ENCODE data around the gene BMP6. TPM values are rescaled to one million over a fixed set of nuclear protein-coding genes. Genes with fewer than 3 reads are reported as not detected.

BMP6 gene
- polyA plus RNA-seq, 1 experiment: 0.06 TPM

GRCh38 chr6:7825986-7826385 lies 100.1 kb downstream of the BMP6 start:
- DNase-seq (ENCODE audit: low read depth): no peak
- no peak for TF ChIP-seq CTCF (IDR thresholded peaks at IDR 0.05; ENCODE audit: insufficient read depth, low read depth, low read length)
- H3K4me3 ChIP-seq (ENCODE audit: low read depth, low read length): no peak overlapping the region
- no peaks in the 10 kb centered on the region for H3K36me3 ChIP-seq (ENCODE audit: control insufficient read depth, insufficient read depth, low read length)
- CTCF ChIA-PET: no interaction called here
- no peaks in the 10 kb centered on the region for H3K27me3 ChIP-seq (ENCODE audit: control insufficient read depth, insufficient read depth, low read length)
- POLR2A ChIA-PET: no interaction called here

- no peak for DNase-seq (ENCODE audit: low read depth)
- Histone ChIP-seq H3K27me3 (ENCODE audit: control insufficient read depth, insufficient read depth, low read length) (no peaks in the 10 kb centered on the region), H3K36me3 (ENCODE audit: control insufficient read depth, insufficient read depth, low read length) (no peaks in the 10 kb centered on the region), H3K4me3 (ENCODE audit: low read depth, low read length) (no peak overlapping the region)
- TF ChIP-seq CTCF (IDR thresholded peaks at IDR 0.05; ENCODE audit: insufficient read depth, low read depth, low read length): no peak
- POLR2A ChIA-PET: no interaction called here
- CTCF ChIA-PET: interaction anchor here (1.0 kb wide), 1 partner anchor 16 kb away, joined by 5 read pairs; no protein-coding TSS in a partner anchor
Measured at GRCh38 chr6:7827142-7827541, 101.2 kb downstream of the BMP6 start.

DNA sequence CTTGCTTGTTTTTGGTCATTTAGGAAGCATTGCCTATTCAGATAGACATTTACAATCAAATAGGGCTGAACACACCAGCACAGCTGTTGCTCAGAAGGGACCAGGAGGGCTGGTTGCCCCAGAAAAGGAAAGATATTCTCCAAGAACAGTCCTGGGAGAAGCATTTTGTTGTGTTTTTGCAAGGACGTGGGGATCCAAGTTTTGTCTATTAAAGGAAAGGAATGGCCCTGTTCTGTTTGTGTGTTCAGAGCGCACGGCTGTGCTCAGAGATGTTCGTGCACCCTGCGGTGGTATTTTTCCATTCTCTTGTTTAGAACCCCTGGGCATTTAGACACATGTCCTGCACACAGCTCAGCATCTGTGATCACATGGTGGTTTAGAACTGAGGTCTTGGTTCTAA lies 102.2 kb downstream of the BMP6 start:
- Histone ChIP-seq H3K36me3 (ENCODE audit: control insufficient read depth, insufficient read depth, low read length) (no peaks in the 10 kb centered on the region), H3K27me3 (ENCODE audit: control insufficient read depth, insufficient read depth, low read length) (no peaks in the 10 kb centered on the region), H3K4me3 (ENCODE audit: low read depth, low read length) (no peak overlapping the region)
- no peak for DNase-seq (ENCODE audit: low read depth)
- ChIA-PET CTCF (no interaction called here), POLR2A (no interaction called here)
- no peak for TF ChIP-seq CTCF (IDR thresholded peaks at IDR 0.05; ENCODE audit: insufficient read depth, low read depth, low read length)

GRCh38 chr6:7832904-7833750 lies 107.2 kb downstream of the BMP6 start:
- Histone ChIP-seq H3K36me3 (ENCODE audit: control insufficient read depth, insufficient read depth, low read length) (no peaks in the 10 kb centered on the region), H3K4me3 (ENCODE audit: low read depth, low read length) (no peak overlapping the region), H3K27me3 (ENCODE audit: control insufficient read depth, insufficient read depth, low read length) (no peaks in the 10 kb centered on the region)
- DNase-seq (ENCODE audit: low read depth): no peak
- no peak for TF ChIP-seq CTCF (IDR thresholded peaks at IDR 0.05; ENCODE audit: insufficient read depth, low read depth, low read length)
- CTCF ChIA-PET: no interaction called here
- POLR2A ChIA-PET: no interaction called here

DNA sequence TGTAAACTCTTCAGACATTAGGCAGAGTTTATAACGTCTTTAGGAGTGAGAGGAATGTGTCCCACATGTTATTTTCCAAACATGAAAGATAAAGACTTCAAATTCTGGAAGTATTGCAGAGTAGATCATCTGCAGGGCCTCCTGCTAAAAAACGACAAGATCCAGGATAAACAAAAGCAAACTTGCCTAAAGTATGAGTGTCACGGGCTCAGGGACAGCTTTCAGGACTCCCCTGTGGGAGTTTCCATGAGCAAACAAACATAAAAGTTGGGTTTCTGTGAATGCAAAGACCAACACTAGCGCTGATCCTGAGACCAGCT lies 107.8 kb downstream of the BMP6 start:
- ChIA-PET POLR2A (no interaction called here), CTCF (no interaction called here)
- Histone ChIP-seq H3K4me3 (ENCODE audit: low read depth, low read length) (no peak overlapping the region), H3K27me3 (ENCODE audit: control insufficient read depth, insufficient read depth, low read length) (no peaks in the 10 kb centered on the region), H3K36me3 (ENCODE audit: control insufficient read depth, insufficient read depth, low read length) (no peaks in the 10 kb centered on the region)
- no peak for TF ChIP-seq CTCF (IDR thresholded peaks at IDR 0.05; ENCODE audit: insufficient read depth, low read depth, low read length)
- DNase-seq (ENCODE audit: low read depth): no peak
